ENCODE results near the gene POLR3A. TPM values are rescaled to one million over a fixed set of nuclear protein-coding genes. Genes with fewer than 3 reads are reported as not detected.

Gene POLR3A
- total and polyA plus RNA-seq, 12 donors: 4.2 to 12.5 (median 10.2) TPM

DNA sequence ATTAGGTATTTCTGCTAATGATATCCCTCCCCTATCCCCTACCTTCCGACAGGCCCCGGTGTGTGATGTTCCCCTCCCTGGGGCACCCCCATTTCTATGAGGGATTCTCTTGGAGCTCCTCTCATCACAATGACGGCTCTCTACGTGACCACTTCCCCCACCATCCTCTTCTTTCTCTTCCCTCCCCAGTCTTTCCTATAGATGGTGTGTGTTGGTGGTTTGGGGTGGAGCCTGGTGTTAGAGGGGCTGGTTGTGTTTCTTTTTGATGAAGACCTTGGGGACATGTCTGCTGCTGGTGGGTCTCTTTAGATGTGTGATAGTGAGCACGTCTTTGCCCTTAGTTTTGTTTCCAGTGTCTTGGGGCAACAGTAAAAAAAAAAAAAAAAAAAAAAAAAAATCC lies 33.0 kb upstream of the POLR3A start:
- WGBS, 2 donors: 70 to 79% methylated on average over 5 of the region's 5 CpGs

GRCh38 chr10:78059906-78060702 lies 30.8 kb upstream of the POLR3A start:
- ATAC-seq (no peak), DNase-seq (no peak)
- no peaks in the 10 kb centered on the region for H3K4me1 ChIP-seq
- no peak overlapping the region for H3K27ac ChIP-seq
- 88 to 89% methylated on average over 12 of the region's 12 CpGs for WGBS, 2 donors
- intact Hi-C loops (cut with DNase I): loop anchor here in 3 of 10 donors (10.0 kb wide), 3 partner anchors 235 to 595 kb away; no protein-coding TSS in a partner anchor
- no peak overlapping the region for H3K4me3 ChIP-seq
- no peak for TF ChIP-seq CTCF (IDR thresholded peaks at IDR 0.05)
- H3K27me3 ChIP-seq: no peaks in the 10 kb centered on the region
- no peaks in the 10 kb centered on the region for H3K36me3 ChIP-seq
- no peaks in the 10 kb centered on the region for H3K9me3 ChIP-seq

More for the DNA sequence above, 33.0 kb upstream of the POLR3A start:
- no peak for TF ChIP-seq CTCF (IDR thresholded peaks at IDR 0.05)
- DNase-seq (no peak), ATAC-seq (no peak)
- H3K36me3 ChIP-seq: no peaks in the 10 kb centered on the region
- H3K4me1 ChIP-seq: no peaks in the 10 kb centered on the region
- no peaks in the 10 kb centered on the region for H3K27me3 ChIP-seq
- H3K9me3 ChIP-seq: no peaks in the 10 kb centered on the region
- H3K4me3 ChIP-seq: no peak overlapping the region
- no peak overlapping the region for H3K27ac ChIP-seq
- intact Hi-C loops (cut with DNase I): no loop called here

- Histone ChIP-seq H3K9me3 (no peaks in the 10 kb centered on the region), H3K27ac (no peak overlapping the region), H3K4me3 (no peak overlapping the region), H3K27me3 (no peaks in the 10 kb centered on the region), H3K4me1 (peaks cover 0 to 1% (median 0%) of the 10 kb centered on the region in 9 donors), H3K36me3 (no peaks in the 10 kb centered on the region)
- no peak for ATAC-seq
- WGBS, 2 donors: 72 to 76% methylated on average over 5 of the region's 5 CpGs
- no peak for DNase-seq
- TF ChIP-seq CTCF (IDR thresholded peaks at IDR 0.05): no peak
- intact Hi-C loops (cut with DNase I): loop anchor here in 3 of 10 donors (10.0 kb wide), 3 partner anchors 236 to 596 kb away; no protein-coding TSS in a partner anchor
Measured at GRCh38 chr10:78058562-78058961, 29.2 kb upstream of the POLR3A start.

DNA sequence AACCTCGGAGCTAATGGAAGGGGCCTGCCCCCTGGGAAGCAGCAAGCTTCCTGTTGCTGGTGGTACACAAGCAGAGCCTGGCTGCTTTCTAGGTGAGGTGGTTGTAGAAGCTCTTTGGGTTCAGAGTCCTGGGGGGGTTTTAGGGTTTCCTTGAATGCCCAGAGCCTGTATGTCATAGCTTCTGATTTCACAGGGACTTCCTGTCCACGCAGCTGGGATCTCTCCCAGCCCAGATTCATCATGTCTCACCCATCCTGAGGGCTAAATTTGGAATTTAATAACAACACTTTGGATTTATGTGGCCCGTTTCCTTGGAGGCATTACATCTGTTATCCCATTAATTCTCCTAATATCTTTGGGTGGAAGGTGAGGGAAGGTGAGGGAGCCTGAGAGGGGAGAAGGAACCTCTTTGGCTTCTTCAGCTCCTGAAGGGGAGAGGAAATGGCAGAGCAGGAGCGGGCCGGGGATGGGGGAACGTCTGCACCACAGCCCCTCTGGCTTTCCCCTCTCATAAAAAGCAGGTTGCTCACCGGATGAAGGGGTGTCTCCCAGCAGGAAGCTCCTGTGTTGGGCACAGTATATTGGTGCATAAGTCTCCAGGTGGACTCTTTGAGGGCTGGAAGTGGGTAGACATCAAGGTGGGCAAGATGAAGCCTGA lies 24.0 kb upstream of the POLR3A start:
- no peak overlapping the region for H3K27ac ChIP-seq
- H3K4me3 ChIP-seq: no peak overlapping the region
- no peaks in the 10 kb centered on the region for H3K27me3 ChIP-seq
- WGBS, 2 donors: 56 to 63% methylated on average over 7 of the region's 7 CpGs
- no peak for TF ChIP-seq CTCF (IDR thresholded peaks at IDR 0.05)
- no peaks in the 10 kb centered on the region for H3K36me3 ChIP-seq
- H3K4me1 ChIP-seq: peaks cover 0 to 10% (median 0%) of the 10 kb centered on the region in 9 donors
- no peaks in the 10 kb centered on the region for H3K9me3 ChIP-seq
- intact Hi-C loops (cut with DNase I): loop anchor here in 3 of 10 donors (10.0 kb wide), 3 partner anchors 241 to 601 kb away; no protein-coding TSS in a partner anchor
- ATAC-seq (peak in 4 of 8 donors; percentile 24 to 52 (median 42)), DNase-seq (no peak)
